Measurements from ENCODE around the gene TMEM267.
A peak's percentile ranks its signal among the peaks of the same experiment; 100 is the strongest.

TMEM267 gene

GRCh38 chr5:43401827-43402226 is 81.8 kb downstream of the TMEM267 start:
- no peak for DNase-seq

GRCh38 chr5:43400082-43400481 is 83.6 kb downstream of the TMEM267 start:
- DNase-seq = no peak

GRCh38 chr5:43396762-43397304 is 86.8 kb downstream of the TMEM267 start:
- peak; percentile 65 for DNase-seq
